Measurements from ENCODE around the gene LONRF2.

DNA sequence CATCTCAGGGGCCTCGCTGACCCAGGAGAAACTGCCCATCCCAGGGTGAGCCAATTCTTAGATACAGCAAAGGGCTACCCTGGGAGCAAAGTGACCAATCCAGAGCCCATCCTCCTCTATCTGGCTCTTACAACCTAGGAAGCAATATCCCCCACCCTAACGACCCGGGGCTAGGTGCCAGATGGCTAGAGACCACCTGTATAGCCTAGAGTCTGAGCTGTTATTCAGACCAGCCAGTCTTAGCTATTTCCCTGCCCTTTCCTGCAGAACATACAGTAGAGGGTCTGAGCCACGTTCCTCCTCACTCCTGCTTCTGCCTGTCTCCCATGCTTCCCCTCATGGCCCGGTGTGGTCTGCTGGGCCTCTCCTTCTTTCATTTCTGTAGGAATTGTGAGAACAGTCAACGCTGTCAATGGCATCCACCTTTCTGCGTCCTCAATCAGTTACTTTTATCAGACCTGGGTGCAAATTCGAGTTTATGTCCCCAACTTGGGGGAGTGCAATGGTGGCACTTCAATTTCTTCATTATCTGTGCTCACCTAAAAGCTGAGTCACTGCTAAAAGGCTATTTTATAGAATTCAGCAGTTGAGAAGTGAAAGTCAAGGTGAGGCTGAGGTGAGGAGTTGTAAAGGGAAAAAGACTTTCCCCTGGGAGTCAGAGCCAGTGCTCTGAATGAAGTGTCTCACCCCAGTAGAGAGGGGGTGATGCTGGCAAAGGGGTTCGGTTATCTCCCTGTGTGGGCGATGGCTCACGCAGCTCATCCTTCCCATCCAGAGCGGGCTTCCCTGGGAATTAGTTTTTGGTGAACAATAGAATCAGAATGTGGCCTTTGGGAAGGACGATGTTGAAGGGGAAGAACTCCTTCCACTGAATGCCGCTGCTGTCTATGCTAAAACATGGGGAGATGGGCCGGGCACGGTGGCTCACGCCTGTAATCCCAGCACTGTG, 42.4 kb downstream of the LONRF2 start:
- TF ChIP-seq, protein P1, sequence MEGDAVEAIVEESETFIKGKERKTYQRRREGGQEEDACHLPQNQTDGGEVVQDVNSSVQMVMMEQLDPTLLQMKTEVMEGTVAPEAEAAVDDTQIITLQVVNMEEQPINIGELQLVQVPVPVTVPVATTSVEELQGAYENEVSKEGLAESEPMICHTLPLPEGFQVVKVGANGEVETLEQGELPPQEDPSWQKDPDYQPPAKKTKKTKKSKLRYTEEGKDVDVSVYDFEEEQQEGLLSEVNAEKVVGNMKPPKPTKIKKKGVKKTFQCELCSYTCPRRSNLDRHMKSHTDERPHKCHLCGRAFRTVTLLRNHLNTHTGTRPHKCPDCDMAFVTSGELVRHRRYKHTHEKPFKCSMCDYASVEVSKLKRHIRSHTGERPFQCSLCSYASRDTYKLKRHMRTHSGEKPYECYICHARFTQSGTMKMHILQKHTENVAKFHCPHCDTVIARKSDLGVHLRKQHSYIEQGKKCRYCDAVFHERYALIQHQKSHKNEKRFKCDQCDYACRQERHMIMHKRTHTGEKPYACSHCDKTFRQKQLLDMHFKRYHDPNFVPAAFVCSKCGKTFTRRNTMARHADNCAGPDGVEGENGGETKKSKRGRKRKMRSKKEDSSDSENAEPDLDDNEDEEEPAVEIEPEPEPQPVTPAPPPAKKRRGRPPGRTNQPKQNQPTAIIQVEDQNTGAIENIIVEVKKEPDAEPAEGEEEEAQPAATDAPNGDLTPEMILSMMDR (IDR thresholded peaks at IDR 0.05), result no peak
- no peak for TF ChIP-seq POLR2A (IDR thresholded peaks at IDR 0.05)
